Epithelial cell of alveolus of lung (primary cell): ENCODE measurements around the gene TSPY9. TPM values are rescaled to one million over a fixed set of nuclear protein-coding genes. Genes with fewer than 3 reads are reported as not detected.

ENCODE experiments used
- total RNA-seq: library from RNA; depleted of rRNA; stranded (reverse); fragments of >200 nt; gene quantifications from 2 replicates; pipeline ENCODE4 v1.2.1, GENCODE V29; 2015

The TSPY9 gene, protein sequence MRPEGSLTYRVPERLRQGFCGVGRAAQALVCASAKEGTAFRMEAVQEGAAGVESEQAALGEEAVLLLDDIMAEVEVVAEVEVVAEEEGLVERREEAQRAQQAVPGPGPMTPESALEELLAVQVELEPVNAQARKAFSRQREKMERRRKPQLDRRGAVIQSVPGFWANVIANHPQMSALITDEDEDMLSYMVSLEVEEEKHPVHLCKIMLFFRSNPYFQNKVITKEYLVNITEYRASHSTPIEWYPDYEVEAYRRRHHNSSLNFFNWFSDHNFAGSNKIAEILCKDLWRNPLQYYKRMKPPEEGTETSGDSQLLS
- not detected in 2 replicates for total RNA-seq

DNA sequence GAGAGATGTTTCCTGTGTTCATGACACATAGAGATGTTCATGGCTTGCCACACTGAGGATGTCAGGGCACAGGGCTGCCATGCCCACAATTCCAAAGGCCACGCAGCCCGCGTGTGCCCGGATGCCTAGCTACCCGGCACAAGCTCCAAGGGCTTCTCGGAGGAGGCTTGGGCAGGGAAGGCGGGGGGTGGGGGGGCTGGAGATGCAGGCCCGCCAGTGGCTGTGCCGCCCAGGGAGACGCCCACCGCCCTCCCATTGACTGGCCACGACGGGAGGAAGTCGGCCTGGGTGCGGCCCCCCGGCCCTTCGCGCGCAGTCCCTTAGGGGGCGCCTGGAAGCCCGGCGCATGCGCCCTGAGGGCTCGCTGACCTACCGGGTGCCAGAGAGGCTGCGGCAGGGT is at the start of gene TSPY9:
TSS of gene TSPY9 (plus strand) at position 301 of the 400 bp plus-strand sequence. CDS start at position 347, 46 bp downstream.

DNA sequence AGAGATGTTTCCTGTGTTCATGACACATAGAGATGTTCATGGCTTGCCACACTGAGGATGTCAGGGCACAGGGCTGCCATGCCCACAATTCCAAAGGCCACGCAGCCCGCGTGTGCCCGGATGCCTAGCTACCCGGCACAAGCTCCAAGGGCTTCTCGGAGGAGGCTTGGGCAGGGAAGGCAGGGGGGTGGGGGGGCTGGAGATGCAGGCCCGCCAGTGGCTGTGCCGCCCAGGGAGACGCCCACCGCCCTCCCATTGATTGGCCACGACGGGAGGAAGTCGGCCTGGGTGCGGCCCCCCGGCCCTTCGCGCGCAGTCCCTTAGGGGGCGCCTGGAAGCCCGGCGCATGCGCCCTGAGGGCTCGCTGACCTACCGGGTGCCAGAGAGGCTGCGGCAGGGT is 20.4 kb upstream of the TSPY9 start, which contains the start of gene TSPY1:
TSS of gene TSPY1 (plus strand) at position 301 of the 400 bp plus-strand sequence. CDS start at position 347, 46 bp downstream.

DNA sequence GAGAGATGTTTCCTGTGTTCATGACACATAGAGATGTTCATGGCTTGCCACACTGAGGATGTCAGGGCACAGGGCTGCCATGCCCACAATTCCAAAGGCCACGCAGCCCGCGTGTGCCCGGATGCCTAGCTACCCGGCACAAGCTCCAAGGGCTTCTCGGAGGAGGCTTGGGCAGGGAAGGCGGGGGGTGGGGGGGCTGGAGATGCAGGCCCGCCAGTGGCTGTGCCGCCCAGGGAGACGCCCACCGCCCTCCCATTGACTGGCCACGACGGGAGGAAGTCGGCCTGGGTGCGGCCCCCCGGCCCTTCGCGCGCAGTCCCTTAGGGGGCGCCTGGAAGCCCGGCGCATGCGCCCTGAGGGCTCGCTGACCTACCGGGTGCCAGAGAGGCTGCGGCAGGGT is 40.5 kb downstream of the TSPY9 start, which contains the start of gene TSPY10:
TSS of gene TSPY10 (plus strand) at position 301 of the 400 bp plus-strand sequence. CDS start at position 347, 46 bp downstream.

Other genes with a start within 250 kb of the TSPY9 start
- not detected in 2 replicates for gene TSPY4, start 149.8 kb upstream of the TSPY9 start, total RNA-seq
- not detected in 2 replicates for gene TSPY8, start 129.5 kb upstream of the TSPY9 start, total RNA-seq
- not detected in 2 replicates for gene TSPY3, start 88.8 kb upstream of the TSPY9 start, total RNA-seq
- gene TSPY1, start 20.3 kb upstream of the TSPY9 start, total RNA-seq: not detected in 2 replicates
- not detected in 2 replicates for gene TSPY10, start 40.6 kb downstream of the TSPY9 start, total RNA-seq